KMS-11 (cell line): ENCODE data around the gene CLIC2.

ENCODE experiments used
- H2AFZ ChIP-seq: fragments of 200-600 bp; sonication (generic); 2 replicates; pipeline ENCODE4 v1.6.1; 2016; ENCODE audit warnings: antibody characterized with exemption, mixed run types, low read depth
- H3K27ac ChIP-seq: fragments of 200-600 bp; sonication (generic); 2 replicates; pipeline ENCODE4 v1.6.1; 2016; ENCODE audit warnings: mild to moderate bottlenecking, mixed run types
- H3K27me3 ChIP-seq: fragments of 200-600 bp; sonication (generic); 2 replicates; pipeline ENCODE4 v1.6.1; 2017; ENCODE audit warnings: mild to moderate bottlenecking, low read depth, mixed run types, moderate library complexity; ENCODE audit not compliant: insufficient read depth
- H3K36me3 ChIP-seq: fragments of 200-600 bp; sonication (generic); 2 replicates; pipeline ENCODE4 v1.6.1; 2017; ENCODE audit warnings: mild to moderate bottlenecking, mixed run types; ENCODE audit not compliant: insufficient read depth
- H3K4me1 ChIP-seq: fragments of 200-600 bp; sonication (generic); 2 replicates; pipeline ENCODE4 v1.6.1; 2016; ENCODE audit warnings: mild to moderate bottlenecking, low read depth, mixed run types; ENCODE audit not compliant: poor library complexity, severe bottlenecking
- H3K4me2 ChIP-seq: fragments of 200-600 bp; sonication (generic); 2 replicates; pipeline ENCODE4 v1.7.0; 2016; ENCODE audit warnings: mild to moderate bottlenecking, mixed run types
- H3K4me3 ChIP-seq: fragments of 200-600 bp; sonication (generic); IDR thresholded peaks from 2 replicates; pipeline ENCODE4 v1.6.1; 2017; ENCODE audit warnings: low read depth, low read length, mixed read lengths; ENCODE audit not compliant: insufficient read depth
- H3K79me2 ChIP-seq: fragments of 200-600 bp; sonication (generic); 2 replicates; pipeline ENCODE4 v1.6.1; 2016; ENCODE audit warnings: low read depth, mixed run types; ENCODE audit not compliant: insufficient read depth
- H3K9ac ChIP-seq: fragments of 200-600 bp; sonication (generic); 2 replicates; pipeline ENCODE4 v1.6.1; 2016; ENCODE audit warnings: mild to moderate bottlenecking, mixed run types
- H4K20me1 ChIP-seq: fragments of 200-600 bp; sonication (generic); 2 replicates; pipeline ENCODE4 v1.6.1; 2016; ENCODE audit warnings: mild to moderate bottlenecking, mixed run types; ENCODE audit not compliant: insufficient read depth
- CTCF ChIP-seq: fragments of 200-600 bp; sonication (generic); conservative IDR thresholded peaks from 2 replicates; pipeline ENCODE4 v1.6.1; 2017; ENCODE audit warnings: low read depth, mild to moderate bottlenecking, antibody characterized with exemption, low read length, moderate library complexity, mixed read lengths

Gene CLIC2

DNA sequence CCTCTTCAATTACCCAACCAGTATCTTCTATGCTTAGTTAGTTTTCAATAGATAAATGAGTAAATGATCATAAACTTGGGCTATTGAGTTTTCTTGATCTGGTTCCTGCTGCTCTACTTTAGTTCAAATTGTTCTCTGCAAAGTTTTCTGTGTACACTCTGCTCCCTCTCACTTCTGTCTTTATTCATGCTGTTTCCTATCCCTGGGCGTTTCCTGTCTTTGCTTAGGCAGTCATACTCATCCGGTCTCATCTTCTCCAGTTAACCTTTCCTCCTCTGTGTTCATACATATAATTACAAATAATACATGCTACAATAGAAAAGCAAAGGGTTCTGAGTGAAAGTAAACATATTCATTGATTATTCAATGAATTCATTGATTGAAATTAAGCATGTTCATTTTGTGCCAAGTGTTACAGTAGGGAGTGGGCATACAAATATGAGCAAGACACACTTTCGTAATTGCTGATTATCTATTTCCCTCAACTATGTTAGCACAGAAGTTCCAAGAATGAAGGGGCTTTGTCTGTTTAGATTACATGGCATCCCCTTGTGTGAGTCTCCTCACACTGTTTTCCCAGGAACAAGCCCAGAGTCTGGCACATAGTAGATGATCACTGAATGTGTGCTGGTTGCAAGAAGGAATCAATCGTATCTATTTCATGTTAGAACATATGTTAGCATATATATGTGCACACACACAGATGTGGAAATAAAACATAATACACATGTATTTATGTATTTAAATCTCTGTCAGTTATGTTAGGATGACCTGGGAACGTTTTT lies 71.3 kb downstream of the CLIC2 start:
- no peak overlapping the region for H3K4me3 ChIP-seq
- no peaks in the 10 kb centered on the region for H4K20me1 ChIP-seq
- peaks cover 4% of the 10 kb centered on the region for H3K4me1 ChIP-seq
- H3K79me2 ChIP-seq = no peaks in the 10 kb centered on the region
- no peak overlapping the region for H3K27ac ChIP-seq
- no peak overlapping the region; the same call in 1 of the 2 replicates for H3K4me2 ChIP-seq
- TF ChIP-seq CTCF = no peak
- no peak overlapping the region for H2AFZ ChIP-seq
- H3K27me3 ChIP-seq = no peaks in the 10 kb centered on the region
- H3K36me3 ChIP-seq = no peaks in the 10 kb centered on the region
- H3K9ac ChIP-seq = no peak overlapping the region

DNA sequence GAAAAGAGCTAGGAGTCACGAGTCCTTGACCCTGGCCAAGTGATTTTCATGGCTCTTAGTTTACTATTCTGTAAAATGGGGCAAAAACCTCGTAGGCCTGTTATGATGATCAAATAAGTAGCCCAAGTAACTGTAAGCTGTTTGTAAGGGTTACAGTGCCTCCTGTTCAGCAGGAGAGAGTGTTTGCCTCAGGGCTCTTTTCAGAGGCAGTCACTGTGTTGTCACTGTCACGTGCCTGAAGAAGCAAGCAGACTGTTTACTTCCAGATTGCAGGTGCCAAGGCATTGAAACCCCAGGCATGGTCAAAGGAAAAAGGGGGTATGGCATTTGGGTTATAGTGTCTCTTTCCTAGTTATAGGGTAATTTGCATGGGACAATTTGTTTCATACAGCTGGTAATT lies 74.7 kb downstream of the CLIC2 start:
- no peak for TF ChIP-seq CTCF
- H3K9ac ChIP-seq = no peak overlapping the region
- H3K27me3 ChIP-seq = no peaks in the 10 kb centered on the region
- H3K4me1 ChIP-seq = peaks cover 1% of the 10 kb centered on the region
- H3K36me3 ChIP-seq = no peaks in the 10 kb centered on the region
- H3K4me2 ChIP-seq = no peak overlapping the region
- no peak overlapping the region for H2AFZ ChIP-seq
- H3K27ac ChIP-seq = no peak overlapping the region
- no peak overlapping the region for H3K4me3 ChIP-seq
- H4K20me1 ChIP-seq = no peaks in the 10 kb centered on the region
- H3K79me2 ChIP-seq = no peaks in the 10 kb centered on the region

DNA sequence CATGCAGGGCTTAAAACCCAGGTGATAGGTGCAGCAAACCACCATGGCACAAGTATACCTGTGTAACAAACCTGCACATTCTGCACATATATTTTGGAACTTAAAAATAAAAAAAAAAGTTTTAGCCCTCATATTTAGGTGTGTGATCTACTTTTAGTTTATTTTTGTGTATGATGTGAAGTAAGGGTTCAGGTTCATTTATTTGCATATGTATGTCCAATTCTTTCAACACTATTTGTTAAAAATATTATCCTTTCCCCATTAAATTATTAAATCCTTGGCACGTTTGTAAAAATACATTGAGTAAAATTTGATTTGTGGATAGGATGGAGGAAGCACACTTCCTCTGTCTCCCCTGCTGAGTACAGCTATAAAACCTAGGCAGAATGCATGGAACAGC lies 83.0 kb downstream of the CLIC2 start:
- Histone ChIP-seq H3K4me2 (no peak overlapping the region), H2AFZ (no peak overlapping the region), H4K20me1 (no peaks in the 10 kb centered on the region), H3K4me1 (no peaks in the 10 kb centered on the region), H3K9ac (no peak overlapping the region), H3K27me3 (no peaks in the 10 kb centered on the region), H3K79me2 (no peaks in the 10 kb centered on the region), H3K36me3 (no peaks in the 10 kb centered on the region), H3K4me3 (no peak overlapping the region), H3K27ac (no peak overlapping the region)
- TF ChIP-seq CTCF = no peak

GRCh38 chrX:155247497-155247896 lies 86.9 kb downstream of the CLIC2 start:
- no peak for TF ChIP-seq CTCF
- Histone ChIP-seq H3K4me3 (no peak overlapping the region), H2AFZ (no peak overlapping the region), H3K27me3 (no peaks in the 10 kb centered on the region), H3K9ac (no peak overlapping the region), H3K4me1 (no peaks in the 10 kb centered on the region), H3K4me2 (no peak overlapping the region), H3K79me2 (no peaks in the 10 kb centered on the region), H3K36me3 (no peaks in the 10 kb centered on the region), H4K20me1 (no peaks in the 10 kb centered on the region), H3K27ac (no peak overlapping the region)
